GM13977 (cell line): ENCODE results near the gene CACNA1S.
A peak's percentile ranks its signal among the peaks of the same experiment; 100 is the strongest.

ENCODE experiments used
- DNase-seq: peaks from one replicate; pipeline ENCODE4 v3.0.0; 2012; ENCODE audit warnings: low spot score
- CTCF ChIP-seq: IDR thresholded peaks from 2 replicates; pipeline ENCODE4 v1.5.1; 2012; ENCODE audit warnings: mild to moderate bottlenecking, control low read depth; ENCODE audit not compliant: insufficient read depth; ENCODE audit errors: extremely low read depth, missing control alignments
- in situ Hi-C: fragments of 300-500 bp; cut with MboI; formaldehyde crosslinking; loops from one replicate; pipeline ENCODE4 v1.12.0; 2022; ENCODE audit warnings: low sequenced_read_pairs, low pct_unique_long_range_greater_than_20kb, mixed read lengths, inconsistent platforms; ENCODE audit not compliant: unreplicated experiment

Gene CACNA1S

GRCh38 chr1:201119206-201120197 lies 7.3 kb upstream of the CACNA1S start:
- peak; percentile 65 for TF ChIP-seq CTCF
- in situ Hi-C loops, result loop anchor here (10.0 kb wide), 1 partner anchor 155 kb away; no protein-coding TSS in a partner anchor

GRCh38 chr1:201116091-201116490 lies 3.9 kb upstream of the CACNA1S start:
- TF ChIP-seq CTCF, result no peak
- DNase-seq, result no peak

More at GRCh38 chr1:201119206-201120197, 7.3 kb upstream of the CACNA1S start:
- peak; percentile 72 for DNase-seq

DNA sequence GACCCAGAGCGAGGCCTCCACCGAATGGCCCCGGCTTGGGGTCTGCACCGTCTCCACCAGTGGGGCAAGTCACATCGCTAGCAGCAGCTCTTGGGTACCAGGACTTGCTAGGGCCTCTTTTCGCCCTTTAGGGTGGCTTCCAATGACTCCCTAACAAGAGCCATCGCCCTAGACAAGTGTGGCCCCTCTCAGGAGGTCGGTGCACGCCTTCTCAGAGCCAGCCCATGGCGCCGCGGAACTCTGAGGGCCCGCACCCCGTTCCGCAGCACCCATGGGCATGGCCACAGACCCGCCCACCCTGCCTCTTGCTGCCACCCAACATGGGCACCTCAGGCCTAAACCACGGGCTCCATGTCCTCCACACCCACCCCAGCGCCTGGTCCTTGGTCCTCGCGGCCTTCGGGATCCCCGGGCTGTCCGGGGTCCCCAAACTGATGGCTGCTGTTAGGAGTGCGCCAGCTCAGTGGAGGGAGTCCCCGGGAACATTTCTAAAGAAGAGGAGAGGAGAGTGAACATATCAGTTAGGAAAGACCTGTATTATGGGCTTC lies 3.2 kb upstream of the CACNA1S start:
- no peak for DNase-seq
- in situ Hi-C loops, result loop anchor here (10.0 kb wide), 1 partner anchor 151 kb away; no protein-coding TSS in a partner anchor
- TF ChIP-seq CTCF, result no peak

More at GRCh38 chr1:201116091-201116490, 3.9 kb upstream of the CACNA1S start:
- in situ Hi-C loops, result loop anchor here (10.0 kb wide), 1 partner anchor 151 kb away; no protein-coding TSS in a partner anchor

DNA sequence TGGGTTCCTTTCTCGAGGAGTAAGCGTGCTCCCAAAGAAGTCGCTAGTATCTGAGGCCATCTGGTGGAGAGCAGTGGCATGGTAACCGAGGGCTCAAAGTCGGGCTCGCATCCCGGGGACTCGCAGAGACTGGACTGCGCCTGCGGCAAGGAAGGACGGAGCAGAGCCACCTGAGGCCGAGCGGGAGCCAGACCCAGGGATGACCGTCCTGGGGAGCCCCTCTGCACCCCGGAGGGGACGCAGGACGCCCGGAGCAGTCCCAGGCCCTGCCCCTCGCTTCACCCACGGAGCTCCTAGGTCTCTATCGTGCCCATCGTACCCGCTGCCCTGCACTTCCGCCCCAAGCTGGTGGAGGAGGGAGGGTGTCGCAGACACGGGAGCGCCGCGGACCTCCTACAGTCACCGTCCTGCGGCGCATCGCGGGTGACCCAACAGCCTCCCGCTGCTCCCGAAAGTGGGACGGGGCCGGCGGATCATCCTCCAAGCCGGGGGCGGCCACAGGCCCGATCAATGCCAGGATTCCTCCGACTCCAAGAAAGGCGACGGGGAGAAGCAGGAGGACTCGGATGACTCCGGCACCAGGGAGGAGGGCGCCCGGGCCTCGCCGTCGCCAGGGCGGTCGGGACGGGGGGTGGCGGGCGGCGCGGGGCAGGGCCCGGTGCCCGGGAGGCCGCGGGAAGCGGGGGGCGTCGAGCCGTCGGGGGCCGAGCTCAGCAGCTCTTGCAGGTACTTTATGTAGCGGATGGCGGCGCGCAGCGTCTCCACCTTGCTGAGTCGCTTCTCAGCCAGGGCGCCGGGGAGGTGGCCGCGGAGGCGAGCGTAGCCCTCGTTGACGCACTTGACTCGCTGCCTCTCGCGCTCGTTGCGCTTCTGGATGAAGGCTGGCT lies 2.3 kb upstream of the CACNA1S start:
- in situ Hi-C loops, result loop anchor here (10.0 kb wide), 1 partner anchor 150 kb away; no protein-coding TSS in a partner anchor
- TF ChIP-seq CTCF, result peak; percentile 87
- peak; percentile 94 for DNase-seq

DNA sequence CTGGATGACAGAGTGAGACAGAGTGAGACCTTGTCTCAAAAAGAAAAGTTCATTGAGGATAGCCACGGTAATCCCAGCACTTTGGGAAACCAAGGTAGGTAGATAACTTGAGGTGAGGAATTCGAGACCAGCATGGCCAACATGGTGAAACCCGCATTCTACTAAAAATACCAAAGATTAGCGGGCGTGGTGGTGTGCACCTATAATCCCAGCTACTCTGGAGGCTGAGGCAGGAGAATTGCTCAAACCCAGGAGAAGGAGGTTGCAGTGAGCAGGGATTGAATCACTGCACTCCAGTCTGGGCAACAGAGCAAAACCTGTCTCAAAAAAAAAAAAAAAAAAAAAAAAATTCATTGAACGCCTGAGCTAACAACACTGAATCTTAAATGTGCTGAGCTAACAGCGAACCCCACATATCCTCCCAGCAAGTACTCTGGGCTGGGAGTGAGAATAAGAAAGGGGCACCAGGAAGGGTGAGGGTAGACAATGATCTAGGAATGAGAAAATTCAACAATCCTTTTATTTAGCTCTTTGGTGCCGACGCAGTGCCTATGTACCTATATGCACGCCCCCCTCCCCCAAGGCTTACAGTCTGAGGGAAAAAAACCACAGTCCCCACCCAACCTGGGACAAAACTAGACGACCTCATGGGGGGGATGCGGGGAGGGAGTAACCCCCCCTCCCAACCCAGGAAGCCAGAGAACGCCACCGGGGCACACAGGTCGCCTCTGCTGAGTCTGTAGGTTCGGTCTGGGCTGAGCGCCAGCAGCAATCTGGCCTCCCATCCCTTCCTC lies 1.4 kb upstream of the CACNA1S start:
- no peak for DNase-seq
- TF ChIP-seq CTCF, result no peak
- in situ Hi-C loops, result loop anchor here (10.0 kb wide), 1 partner anchor 149 kb away; no protein-coding TSS in a partner anchor
